Stomach (tissue), 4 donors: Measurements from ENCODE around the gene ANTKMT.

Experiments used
- CTCF ChIP-seq, 7 experiments: fragments of 450-650 bp in 4 of 7; fragments of 200-600 bp in 3 of 7; sonication (generic) in 3 of 7; IDR thresholded peaks; one replicate each; pipeline ENCODE4 v1.5.1; 2016 to 2019; ENCODE audit warnings: antibody characterized with exemption in 7 of 7, control low read depth in 2 of 7, mild to moderate bottlenecking in 1 of 7
- EP300 ChIP-seq: sonication (generic); formaldehyde crosslinking; IDR thresholded peaks from one replicate; pipeline ENCODE4 v1.6.1; 2017; ENCODE audit warnings: antibody characterized with exemption
- POLR2A ChIP-seq, 4 donors: fragments of 450-650 bp; IDR thresholded peaks; one replicate each; pipeline ENCODE4 v1.6.1; 2016; ENCODE audit warnings: antibody characterized with exemption in 4 of 4, control low read depth in 2 of 4, mild to moderate bottlenecking in 1 of 4, moderate library complexity in 1 of 4

GRCh38 chr16:686459-687260 is 34.3 kb upstream of the ANTKMT start:
- TF ChIP-seq POLR2A (IDR thresholded peaks at IDR 0.05) (no peak), EP300 (no peak), CTCF (IDR thresholded peaks at IDR 0.05) (no peak)
